DOHH2 (cell line): ENCODE measurements around the gene DCLK1.

Source experiments
- EZH2phosphoT487 ChIP-seq: fragments of 200-600 bp; sonication (generic); IDR thresholded peaks from 2 replicates; pipeline ENCODE4 v1.6.1; 2017; ENCODE audit warnings: borderline replicate concordance, mild to moderate bottlenecking, antibody characterized with exemption, low read length, moderate library complexity, mixed read lengths
- TF ChIP-seq, protein P1 (sequence below): fragments of 200-600 bp; sonication (generic); IDR thresholded peaks from one replicate; pipeline ENCODE4 v1.5.1; 2014; ENCODE audit warnings: antibody characterized with exemption, mild to moderate bottlenecking, low read depth, low read length; ENCODE audit not compliant: poor library complexity, severe bottlenecking

DNA sequence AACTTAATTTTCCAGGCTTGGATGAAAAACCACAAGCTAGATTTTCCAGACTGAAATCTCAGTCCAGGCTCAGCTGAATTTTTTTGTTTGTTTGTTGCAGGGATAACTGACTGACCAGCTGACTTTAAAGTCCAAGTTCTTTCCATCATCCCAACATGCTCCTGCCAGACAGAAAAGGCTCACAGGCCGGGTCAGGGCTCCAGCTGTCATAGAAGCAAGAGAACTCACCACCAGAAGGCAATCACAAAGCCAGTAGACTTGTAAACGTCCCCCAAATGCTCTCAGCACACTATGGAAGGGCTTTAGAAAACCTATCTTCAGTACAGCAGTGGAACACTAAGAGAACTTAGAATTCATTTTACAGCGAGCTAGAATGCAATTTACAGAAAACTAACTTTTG is 25.5 kb downstream of the DCLK1 start:
- TF ChIP-seq EZH2phosphoT487, result no peak
- TF ChIP-seq, protein P1, sequence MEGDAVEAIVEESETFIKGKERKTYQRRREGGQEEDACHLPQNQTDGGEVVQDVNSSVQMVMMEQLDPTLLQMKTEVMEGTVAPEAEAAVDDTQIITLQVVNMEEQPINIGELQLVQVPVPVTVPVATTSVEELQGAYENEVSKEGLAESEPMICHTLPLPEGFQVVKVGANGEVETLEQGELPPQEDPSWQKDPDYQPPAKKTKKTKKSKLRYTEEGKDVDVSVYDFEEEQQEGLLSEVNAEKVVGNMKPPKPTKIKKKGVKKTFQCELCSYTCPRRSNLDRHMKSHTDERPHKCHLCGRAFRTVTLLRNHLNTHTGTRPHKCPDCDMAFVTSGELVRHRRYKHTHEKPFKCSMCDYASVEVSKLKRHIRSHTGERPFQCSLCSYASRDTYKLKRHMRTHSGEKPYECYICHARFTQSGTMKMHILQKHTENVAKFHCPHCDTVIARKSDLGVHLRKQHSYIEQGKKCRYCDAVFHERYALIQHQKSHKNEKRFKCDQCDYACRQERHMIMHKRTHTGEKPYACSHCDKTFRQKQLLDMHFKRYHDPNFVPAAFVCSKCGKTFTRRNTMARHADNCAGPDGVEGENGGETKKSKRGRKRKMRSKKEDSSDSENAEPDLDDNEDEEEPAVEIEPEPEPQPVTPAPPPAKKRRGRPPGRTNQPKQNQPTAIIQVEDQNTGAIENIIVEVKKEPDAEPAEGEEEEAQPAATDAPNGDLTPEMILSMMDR, result no peak
